Activated naive CD4-positive, alpha-beta T cell (primary cell): ENCODE measurements around the gene TMEM256.

ENCODE experiments used
- DNase-seq, 4 experiments: peaks; one replicate each; lab custom pipeline; 2025; lab: John Stamatoyannopoulos, UW

Gene TMEM256

DNA sequence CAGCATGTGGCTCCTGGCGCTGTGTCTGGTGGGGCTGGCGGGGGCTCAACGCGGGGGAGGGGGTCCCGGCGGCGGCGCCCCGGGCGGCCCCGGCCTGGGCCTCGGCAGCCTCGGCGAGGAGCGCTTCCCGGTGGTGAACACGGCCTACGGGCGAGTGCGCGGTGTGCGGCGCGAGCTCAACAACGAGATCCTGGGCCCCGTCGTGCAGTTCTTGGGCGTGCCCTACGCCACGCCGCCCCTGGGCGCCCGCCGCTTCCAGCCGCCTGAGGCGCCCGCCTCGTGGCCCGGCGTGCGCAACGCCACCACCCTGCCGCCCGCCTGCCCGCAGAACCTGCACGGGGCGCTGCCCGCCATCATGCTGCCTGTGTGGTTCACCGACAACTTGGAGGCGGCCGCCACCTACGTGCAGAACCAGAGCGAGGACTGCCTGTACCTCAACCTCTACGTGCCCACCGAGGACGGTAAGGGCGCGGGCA is 4.4 kb upstream of the TMEM256 start:
- DNase-seq = peak in 1 of 4 experiments; percentile 15

DNA sequence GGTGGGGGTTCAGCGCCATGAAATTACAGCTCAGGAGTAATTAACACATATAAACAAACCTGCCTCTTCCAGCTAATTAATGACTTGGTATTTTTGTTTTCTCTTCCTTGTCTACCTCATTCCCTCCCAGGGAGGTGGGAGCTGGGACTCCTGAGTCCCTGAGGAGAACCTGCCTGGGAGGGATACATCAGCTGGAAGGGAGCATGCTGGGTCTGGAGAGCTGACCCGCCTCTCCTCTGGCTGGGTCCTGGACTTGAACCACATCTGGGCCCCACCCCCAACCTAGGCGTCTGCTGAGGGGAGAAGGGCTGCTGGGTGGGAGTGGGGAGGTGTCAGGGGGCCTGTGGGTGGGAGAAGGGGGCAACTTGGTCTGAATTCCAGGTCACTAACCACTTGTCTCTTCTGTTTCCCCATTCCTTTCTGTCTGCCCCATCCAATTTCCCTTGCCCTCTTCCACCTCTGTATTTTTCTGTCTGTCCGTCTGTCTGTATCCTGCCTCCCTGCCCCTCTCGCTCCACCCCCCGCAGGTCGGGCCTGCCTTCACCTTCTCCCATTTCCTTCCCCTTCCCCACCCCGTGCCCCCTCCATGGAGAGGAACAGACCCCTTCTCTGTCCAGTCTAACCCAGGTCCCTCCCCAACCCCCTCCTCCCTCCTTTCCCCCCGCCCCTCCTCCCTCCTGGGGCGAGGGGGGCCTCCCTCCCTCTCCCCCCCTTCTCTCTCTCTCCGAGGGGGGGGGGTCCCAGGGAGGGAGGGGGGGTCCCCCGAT is 3.8 kb upstream of the TMEM256 start, which contains the start of gene NLGN2:
Gene NLGN2, plus strand, starts transcription at position 361 of the 767 bp plus-strand sequence. CDS start 411 bp downstream, outside the sequence.
- DNase-seq = no peak

DNA sequence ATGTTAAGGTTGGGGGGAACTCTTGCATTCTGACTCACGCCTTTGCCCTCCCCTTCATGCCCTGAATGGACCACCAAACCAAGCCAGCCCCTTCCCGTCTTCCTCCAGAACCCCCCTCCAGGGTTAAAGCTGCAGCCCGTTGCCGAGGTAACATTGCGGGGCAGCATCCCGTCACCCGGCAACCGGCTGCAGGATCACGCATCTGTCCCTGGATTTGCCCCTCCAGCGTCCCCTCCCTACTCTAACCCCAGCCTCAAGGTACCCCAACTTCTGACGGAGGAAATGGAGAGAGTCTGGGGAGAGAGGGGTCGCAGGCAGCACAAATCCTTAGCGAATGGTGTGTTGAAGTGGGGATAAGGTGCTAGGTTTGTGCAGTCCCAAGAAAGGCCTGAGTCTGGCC is 3.2 kb upstream of the TMEM256 start:
- no peak for DNase-seq

DNA sequence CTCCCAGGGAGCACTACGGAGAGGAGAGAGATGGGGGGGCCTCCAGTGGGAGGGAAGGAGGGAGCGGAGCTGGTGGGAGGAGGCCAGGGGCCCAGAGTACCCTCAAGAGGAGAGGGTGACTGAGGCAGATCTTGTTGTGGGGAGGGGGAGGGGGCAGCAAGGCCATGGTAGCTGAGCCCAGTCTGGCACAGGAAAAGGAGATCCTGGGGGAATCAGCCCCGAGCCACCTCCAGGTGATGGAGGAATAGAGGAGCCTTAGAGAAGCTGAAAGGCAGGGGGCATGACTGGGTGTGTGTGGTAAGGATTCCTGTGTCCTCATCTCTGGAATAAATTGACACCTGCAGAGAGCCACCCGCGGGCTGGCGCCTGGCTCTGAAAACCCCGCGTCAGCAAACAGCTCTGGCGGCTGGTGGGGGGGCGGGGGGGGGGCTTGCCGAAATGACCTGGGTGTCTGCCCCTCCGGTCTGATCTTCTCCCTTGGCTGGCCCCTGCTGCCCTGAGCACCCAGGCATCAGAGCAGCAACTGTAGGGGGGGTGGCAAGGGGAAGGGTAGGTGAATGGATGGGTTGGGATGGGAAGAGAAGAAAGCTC is 2.4 kb upstream of the TMEM256 start:
- DNase-seq = no peak

DNA sequence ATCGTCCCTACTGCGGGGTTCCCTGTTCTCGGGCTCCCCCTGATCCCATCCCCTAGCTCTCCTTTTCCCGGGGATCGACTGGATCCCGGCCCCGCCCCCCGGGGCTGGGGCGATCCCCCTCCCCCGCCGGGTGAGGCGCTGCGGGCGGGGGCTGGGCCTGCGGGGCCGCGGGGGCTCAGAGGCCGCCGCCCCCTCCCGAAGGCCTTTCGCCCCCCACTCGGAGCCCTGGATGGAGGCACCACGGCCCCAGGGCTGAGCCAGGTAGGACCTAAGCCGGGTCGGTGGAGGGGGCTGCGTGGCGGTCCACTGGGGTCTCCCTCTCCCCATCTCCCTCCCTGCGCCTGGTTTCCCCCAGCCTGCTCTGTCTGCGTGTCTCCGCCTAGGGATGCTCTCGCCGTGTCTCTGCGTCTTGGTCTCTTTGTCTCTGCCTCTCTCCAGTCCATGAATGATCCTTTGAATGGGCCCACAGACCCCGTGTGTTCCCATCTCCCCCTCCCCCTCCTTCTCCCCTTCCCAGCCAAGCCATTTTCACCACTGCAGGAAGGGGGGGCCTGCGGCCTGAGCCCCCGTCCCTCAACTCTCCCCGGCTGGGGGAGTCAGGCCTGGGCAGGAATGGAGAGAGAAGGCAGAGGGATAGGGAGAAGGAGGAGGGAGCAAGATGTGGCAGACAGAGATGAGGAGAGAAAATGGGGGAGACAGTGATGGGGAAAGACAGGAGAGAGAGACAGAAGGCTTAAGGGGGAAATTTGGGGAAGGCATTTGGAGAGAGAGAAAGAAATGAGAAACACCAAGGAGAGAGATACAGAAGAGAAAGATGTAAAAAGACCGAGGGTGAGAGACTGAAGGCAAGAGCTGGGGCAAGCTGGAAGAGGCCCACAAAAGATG is 1.7 kb upstream of the TMEM256 start:
- no peak for DNase-seq

DNA sequence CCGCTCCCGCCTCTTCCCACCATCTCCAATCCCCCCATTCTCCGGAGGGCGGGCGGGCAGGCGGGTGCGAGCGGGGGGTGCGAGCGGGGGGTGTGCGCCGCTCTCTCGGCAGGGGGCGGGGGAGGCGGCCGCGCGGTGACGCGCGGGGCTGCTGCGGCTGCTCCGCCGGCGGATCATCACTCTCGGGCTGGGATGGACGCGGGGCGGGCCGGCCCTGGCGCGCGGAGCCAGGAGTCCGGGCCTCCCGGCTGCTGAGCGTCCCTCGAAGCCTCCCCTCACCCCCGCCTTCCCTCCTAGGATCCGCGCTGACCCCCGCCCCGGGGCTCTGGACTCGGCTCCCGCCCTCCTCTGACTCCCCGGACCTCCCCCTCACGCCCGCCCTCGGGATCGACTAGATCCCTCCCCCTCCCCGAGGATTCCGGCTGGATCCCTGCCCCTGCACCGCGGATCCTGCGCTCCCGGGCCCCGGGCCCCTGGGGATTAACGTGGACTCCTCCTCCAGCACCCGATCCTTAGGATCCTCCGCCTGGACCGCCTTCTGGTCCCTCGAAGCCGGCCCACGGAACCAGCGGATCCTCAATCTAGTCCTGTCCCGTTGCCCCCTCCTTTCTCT is 946 bp upstream of the TMEM256 start:
- peak in 2 of 4 experiments; percentile 70 to 81 for DNase-seq

DNA sequence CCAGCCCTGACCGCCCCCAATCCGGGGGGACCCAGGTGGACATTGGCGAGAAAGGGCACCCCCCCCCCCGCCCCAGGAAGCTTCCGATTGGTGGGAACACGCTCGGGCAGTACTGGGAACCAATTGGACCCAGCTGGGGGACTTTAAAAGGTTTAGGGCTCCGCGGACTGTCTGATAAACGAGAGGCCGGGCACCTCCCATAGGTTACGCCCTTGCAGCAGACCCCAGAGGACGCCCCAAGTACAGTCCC is 245 bp downstream of the TMEM256 start:
- no peak for DNase-seq

DNA sequence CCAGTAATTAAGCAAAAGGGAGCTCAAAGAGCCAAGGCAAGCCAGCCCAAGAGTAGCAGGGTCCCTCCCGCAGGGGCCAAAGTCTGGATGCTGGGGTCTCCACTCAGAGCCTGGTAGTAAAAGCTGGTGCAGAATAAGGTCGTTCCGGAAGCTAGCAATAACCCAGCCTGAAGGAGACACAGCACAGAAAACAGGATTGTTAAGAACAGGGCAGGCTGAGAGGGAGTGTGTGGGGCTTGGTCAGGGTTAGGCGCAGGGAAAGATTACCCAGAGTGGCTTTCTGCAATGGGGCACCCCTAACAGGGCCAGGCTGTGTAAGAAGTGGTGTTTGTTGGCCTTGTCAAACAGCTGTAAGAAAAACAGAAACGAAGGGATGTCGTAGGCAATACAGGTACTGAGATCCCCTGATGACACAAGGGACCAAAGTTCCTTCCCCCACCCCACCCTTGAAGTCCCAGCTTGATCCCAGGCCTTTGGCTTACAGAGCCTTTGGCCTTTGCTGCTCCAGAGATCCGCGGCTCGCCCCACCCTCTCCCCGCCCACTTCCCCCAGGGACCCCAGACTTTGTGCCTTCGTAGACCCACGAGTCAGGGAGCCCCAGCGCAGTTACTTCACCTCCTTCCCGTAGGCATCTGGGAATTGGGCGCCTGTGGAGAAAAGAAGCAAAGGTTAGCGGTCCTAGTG is 712 bp downstream of the TMEM256 start:
- DNase-seq = peak in 1 of 4 experiments; percentile 14

DNA sequence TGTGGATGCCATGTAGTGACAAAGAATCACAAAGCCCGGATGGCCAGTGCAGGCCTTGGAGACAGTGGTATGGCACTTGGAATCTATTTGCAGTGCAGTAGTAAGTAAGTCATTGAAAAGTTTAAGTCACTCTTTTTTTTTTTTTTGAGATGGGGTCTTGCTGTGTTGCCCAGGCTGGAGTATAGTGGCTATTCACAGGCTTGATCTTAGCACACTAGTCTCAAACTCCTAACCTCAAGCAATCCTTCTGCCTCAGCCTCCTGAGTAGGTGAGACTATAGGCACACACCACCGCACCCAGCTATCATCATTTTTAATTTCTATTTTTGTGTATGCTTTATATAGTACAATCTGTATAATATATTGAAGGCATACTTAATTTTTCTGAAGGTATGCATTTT is 5.3 kb downstream of the TMEM256 start:
- no peak for DNase-seq

DNA sequence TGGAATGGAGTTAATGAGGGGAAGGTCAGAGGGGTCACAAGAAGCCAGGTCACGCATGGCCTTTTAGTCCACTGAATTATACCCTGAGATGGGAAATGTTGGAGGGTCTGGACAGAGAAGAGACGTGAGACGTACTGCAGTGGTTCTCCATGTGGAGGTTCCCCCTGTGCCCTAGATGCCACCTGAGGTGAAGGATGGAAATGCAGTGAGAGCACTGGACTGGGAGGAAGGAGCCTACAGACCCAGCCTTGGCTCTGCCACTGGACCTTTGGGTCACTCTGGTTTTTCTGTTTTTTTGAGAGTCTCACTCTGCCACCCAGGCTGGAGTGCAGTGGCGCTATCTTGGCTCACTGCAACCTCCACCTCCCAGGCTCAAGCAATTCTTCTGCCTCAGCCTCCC is 7.8 kb downstream of the TMEM256 start:
- DNase-seq = no peak

DNA sequence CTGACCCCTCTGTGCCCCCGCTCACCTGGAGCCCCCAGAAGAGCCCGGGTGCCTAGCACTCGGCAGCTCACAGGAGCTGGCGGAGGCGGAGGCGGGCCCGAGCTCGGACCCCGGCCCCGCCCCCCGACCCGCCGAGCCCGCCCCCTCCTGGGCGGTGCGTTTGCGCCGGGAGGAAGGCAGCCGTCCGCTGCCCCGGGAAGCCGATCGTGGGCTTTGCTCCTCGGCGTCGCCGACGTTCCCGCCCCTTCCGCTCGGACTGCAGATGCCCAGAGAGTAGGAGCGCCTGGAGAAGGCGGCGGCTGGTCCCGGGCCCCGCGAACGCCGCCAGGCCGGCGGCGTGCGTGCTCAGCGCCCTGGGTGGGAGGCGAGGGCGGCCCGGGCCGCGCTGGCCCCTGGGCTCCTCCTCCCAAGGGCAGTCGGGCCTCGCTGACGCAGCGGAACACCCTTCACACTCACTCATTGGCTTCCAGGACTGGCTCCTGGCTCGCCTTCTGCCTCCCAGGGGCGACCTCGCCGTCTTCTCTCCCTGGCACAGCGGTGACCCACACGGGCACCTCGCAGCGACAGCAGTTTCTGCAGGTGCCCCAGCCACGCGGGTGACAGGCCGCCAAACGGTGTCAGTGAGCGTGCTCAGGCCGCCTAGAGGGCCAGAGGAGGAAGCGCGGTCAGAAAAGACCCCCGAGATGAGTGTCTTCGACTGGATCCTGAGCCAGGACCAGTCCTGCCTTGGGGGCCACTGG is 9.3 kb downstream of the TMEM256 start, which contains the start of gene PLSCR3:
Gene PLSCR3, minus strand, starts transcription at position 74 of the 740 bp plus-strand sequence. CDS start 415 bp downstream, outside the sequence.
- peak; percentile 42 to 80 (median 62) for DNase-seq

DNA sequence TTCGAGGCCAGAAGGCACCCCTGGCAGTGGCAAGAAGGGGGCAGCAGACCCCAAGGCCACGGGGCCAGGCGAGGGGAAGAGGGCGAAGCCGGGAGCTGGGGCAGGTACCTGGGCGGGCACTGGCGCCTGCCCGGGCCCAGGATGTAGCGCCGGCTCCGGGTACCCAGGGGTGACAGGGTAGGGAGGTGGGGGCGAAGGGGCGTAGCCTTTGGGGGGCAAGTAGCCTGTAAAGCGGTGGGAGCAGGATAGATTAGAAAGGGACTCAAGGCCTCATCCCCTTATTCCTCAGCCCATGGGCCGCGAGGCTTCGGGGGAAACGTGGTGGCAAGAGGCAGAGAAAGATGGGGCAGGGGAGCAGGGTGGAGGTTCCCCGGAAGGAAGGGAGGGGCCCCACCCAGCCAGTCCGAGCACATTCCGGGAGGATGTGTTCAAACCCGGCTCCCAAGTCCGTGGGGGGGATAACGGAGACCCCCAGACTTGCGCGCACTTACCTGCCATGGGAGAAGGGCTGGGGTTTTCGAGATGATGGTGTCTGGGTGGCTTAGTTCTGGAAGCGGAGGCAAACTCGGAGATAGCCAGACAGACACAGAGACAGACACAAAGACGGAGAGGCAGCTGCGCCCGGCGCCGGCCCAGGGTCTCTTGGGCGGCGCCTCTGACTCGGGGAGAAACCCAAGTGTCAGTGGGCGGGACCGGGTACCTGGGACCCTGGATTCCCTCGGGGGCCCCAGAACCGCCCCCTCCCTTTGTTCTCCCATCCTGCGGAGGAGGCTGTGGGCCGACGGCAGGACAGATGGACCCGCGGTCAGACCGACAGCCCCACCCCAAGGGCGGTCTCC is 10.1 kb downstream of the TMEM256 start:
- peak in 2 of 4 experiments; percentile 50 to 71 for DNase-seq

DNA sequence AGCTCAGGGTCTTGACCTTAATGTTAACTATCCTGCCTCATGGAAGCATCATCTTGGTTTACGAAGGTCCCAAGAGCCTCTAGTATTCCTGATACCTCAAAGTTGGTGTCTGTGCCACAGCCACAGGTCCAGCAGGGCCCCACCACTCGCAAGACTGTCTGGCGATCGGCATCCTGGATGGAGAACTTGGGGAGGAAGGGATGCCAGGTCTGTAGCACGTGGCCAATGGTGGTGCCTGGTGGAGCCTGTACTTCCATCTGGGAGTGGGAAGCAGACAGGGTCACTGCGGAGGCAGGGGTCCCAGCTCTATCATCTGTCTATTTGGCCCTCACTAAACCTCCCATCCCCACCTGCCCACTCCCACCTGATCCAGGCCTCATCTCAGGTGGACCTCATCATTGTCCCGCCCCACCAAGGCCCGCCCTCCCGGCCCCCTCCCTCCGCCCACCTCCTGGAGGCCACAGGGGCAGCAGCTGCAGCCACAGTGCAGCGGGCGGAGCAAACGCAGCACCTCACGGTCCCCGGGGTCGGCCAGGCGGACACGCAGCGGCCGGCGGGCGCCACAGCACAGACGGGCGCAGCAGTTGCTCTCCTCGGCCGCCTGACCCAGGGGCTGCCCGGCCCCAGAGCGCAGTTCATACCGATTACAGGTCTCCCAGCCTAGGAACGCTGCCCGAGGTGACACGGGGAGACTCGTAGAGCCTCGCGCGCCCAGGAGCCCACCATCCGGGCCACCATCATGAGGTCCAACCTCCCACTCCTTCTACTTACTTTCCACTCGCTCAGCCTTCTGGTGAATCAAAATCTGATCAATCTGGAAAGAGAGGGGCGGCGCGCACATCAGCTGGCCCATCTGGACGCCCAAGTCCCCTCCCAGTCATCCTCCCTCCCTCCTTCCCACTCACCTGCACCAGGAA is 10.9 kb downstream of the TMEM256 start:
- no peak for DNase-seq

DNA sequence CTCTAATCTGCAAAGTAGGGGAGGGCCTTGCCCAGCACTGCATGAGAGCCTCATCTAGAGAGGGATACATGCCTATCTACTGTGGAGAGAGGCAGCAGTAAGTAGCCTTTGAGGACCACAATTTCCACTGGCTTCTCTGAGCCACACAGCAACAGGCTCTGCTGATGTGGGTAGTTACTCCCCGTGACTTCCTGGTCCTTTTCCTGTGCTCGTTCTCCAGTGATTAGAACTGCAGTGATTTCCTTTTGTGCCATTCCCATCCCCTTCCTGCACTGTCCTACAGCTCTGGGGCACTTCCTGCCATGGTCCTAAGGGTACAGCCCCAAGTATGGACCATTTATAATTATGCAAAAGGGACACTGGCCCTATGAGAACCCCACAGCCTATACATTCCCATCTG is 12.6 kb downstream of the TMEM256 start:
- DNase-seq = no peak

DNA sequence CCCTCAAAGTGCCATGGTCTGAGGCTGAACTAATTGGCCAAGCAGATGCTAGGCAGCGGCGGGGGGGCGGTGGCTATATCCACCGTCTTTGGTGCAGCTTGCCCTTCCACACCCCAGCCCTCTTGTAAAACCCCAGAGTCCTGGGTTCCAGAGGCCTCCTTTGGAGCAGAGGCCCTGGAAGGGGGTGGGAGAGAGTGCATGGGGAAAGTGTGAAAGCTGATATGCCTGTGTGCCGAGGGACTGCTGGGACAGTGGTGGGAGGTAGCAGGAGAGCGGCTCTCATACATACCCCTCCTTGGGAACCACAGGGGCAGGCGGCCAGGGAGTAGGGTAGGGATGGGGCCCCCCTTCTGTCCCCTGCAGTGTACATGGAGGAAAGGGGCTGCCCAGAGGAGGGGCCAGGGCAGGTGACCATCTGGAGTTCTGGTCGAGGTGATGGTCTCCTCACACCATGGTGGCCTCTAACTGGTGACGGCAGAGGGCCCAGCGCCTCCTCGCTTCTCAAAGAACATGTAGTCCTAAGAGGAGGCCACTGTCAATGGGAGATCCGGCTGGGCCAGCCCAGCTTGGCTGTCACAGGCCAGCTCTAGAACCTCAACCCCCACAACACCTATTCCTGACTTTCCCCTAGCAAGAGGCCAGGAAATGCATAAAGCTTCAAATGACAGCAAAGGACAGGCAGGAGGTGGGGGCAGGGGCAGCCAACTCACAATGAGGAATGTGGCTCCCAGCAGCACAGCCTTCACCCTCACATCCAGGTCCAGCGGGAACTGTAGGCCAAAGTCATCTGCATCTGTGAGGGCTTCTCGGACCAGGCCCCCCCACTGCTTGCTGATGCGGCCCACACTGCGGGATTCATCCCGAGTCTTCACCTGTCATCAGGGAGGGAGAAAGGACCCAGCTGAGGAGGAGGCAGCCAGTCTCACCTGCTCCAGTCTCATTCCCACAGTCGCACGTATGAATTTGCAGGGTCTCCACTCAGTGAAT is 13.7 kb downstream of the TMEM256 start:
- DNase-seq = no peak

DNA sequence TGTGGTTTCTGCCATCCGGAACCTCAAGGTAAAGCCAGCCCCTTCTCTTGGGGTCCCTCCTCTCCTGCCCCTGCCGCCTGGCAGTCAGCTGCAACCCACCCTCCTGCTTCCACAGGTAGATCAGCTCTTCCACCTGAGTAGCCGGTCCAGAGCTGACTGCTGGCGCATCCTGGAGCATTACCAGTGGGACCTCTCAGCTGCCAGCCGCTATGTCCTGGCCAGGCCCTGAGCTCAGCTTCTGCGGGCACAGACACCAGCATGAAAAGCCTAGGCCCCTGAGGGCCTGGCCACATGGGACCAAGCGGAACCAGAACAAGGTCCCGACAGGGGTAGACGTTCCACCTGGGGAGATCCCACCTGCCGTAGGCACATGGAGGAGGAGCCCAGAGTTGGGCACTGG is 15.0 kb downstream of the TMEM256 start:
- DNase-seq = no peak

DNA sequence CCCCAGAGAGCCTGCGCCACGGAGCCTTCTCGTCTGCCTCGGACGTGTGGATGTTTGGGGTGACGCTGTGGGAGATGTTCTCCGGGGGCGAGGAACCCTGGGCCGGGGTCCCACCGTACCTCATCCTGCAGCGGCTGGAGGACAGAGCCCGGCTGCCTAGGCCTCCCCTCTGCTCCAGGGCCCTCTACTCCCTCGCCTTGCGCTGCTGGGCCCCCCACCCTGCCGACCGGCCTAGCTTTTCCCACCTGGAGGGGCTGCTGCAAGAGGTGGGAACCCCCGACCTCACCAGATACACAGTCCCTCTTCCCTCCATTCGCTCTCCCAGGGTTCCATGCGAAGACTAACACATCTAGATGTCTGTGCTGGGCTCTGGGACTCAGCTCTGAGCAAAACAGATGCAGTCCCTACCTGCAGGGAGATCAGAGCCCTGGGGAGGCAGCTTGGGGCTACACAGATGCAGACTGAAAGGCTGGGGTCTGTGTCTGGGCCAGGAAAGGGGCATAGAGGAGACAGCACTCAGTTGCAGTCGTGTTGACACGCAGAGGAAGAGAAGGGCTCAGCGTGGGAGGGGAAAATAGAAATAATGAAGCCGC is 19.3 kb downstream of the TMEM256 start:
- DNase-seq = no peak
